Lung (tissue), 12 donors: Measurements from ENCODE around the gene ANKRD17. TPM values are rescaled to one million over a fixed set of nuclear protein-coding genes. Genes with fewer than 3 reads are reported as not detected.
"Not testable (repeated sequence)": the region's sequence is repeated elsewhere in the genome, so short reads cannot be mapped to it uniquely, and the experiment has no call there.

ENCODE experiments used
- ATAC-seq: fragments of 200-7000 bp; cut with Tn5 transposase; one replicate; pipeline ENCODE4 v1.9.1; 2020; ENCODE audit warnings: moderate number of reproducible peaks; ENCODE audit not compliant: insufficient read depth, low FRiP score
- DNase-seq, 3 donors: peaks; one replicate each; pipeline ENCODE4 v3.0.0-alpha.2; 2013 to 2017
- H3K27ac ChIP-seq, 2 donors: one replicate each; pipeline ENCODE4 v1.5.1; 2013; ENCODE audit warnings: mild to moderate bottlenecking in 2 of 2, moderate library complexity in 2 of 2, control low read depth in 1 of 2, inconsistent platforms in 1 of 2, low read depth in 1 of 2, low read length in 1 of 2
- H3K27me3 ChIP-seq, 3 donors: one replicate each; pipeline ENCODE4 v1.5.1; 2013; ENCODE audit warnings: low read length in 2 of 3; ENCODE audit not compliant: control insufficient read depth in 3 of 3, insufficient read depth in 3 of 3
- H3K36me3 ChIP-seq, 4 donors: one replicate each; pipeline ENCODE4 v1.5.1; 2013; ENCODE audit warnings: low read length in 4 of 4, mild to moderate bottlenecking in 1 of 4, moderate library complexity in 1 of 4; ENCODE audit not compliant: control insufficient read depth in 4 of 4, insufficient read depth in 4 of 4
- H3K4me1 ChIP-seq, 5 donors: one replicate each; pipeline ENCODE4 v1.5.1; 2013; ENCODE audit warnings: low read length in 5 of 5, mild to moderate bottlenecking in 2 of 5, moderate library complexity in 1 of 5; ENCODE audit not compliant: control insufficient read depth in 5 of 5, insufficient read depth in 5 of 5
- H3K4me3 ChIP-seq: one replicate; pipeline ENCODE4 v1.5.1; 2013; ENCODE audit warnings: mild to moderate bottlenecking, control low read depth, moderate library complexity
- H3K9ac ChIP-seq, 2 donors: one replicate each; pipeline ENCODE4 v1.5.1; 2013; ENCODE audit warnings: low read length in 2 of 2, control low read depth in 1 of 2; ENCODE audit not compliant: insufficient read depth in 1 of 2
- H3K9me3 ChIP-seq, 4 donors: one replicate each; pipeline ENCODE4 v1.5.1; 2013; ENCODE audit warnings: low read length in 3 of 4, mild to moderate bottlenecking in 1 of 4, moderate library complexity in 1 of 4; ENCODE audit not compliant: control insufficient read depth in 4 of 4, insufficient read depth in 3 of 4
- WGBS, 2 donors: extraction: QIAGEN DNeasy Blood & Tissue Kit; methylation state at CpG; one replicate each; pipeline ENCODE4 v1.1.7; 2013; 5-methylcytosine and 5-hydroxymethylcytosine counted together
- polyA plus RNA-seq, 2 donors: library from polyadenylated mRNA; stranded (reverse); fragments of 200-250 nt; gene quantifications; one replicate each; pipeline ENCODE4 v1.2.1, GENCODE V29; 2013
- total RNA-seq, 2 donors: library from RNA; depleted of rRNA in 1 of 2; stranded (reverse); fragments of >200 nt in 1 of 2; gene quantifications; one replicate each; pipeline ENCODE4 v1.2.1, GENCODE V29; 2014 to 2021
- TF ChIP-seq, protein P1 (sequence below): IDR thresholded peaks from 2 replicates; pipeline ENCODE4 v1.5.1; 2012; ENCODE audit warnings: mild to moderate bottlenecking; ENCODE audit errors: control extremely low read depth, extremely low read depth
- donor health status: control.
- donor health status: control.
- donor health status: Bipolar disorder and iron deficiency.
- donor health status: healthy.
- donor health status: DM: yes; HTN: yes; CAD: no.

The ANKRD17 gene
- total and polyA plus RNA-seq, 4 donors, result 7.8 to 74.4 (median 31.7) TPM

DNA sequence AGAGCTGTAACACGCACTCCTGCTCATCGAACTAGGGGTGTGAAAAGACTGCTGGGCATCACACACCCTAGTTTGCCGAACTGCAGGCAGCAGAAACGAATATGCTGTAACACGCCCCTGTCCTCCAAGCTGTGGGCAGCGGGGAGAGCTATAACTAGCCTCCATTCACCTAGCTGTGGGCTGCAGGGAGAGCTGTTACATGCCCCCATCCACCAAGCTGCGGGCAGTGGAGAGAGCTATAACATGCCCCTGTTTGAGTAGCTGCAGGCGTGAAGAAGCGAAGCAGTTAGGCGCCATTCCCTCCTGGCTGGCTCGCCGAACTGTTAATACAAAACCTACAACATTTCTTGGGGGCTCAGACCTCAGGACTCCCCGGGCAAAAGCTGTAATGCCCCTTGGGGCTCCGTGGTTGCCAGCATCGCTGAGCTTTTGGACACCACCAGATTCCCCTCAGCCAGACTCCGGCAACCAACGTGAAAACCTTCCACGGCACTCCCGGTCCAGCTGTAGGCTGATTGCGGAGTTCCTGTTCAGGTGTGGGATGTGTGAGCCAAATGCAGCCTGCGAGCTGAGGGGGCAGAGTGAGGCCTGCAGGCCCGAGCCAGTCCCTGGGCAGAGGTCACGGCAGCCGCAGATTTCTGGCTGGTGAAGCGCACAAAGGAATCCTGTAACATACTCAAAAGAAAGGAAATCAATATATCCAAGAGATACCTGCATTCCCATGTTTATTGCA, 41.1 kb upstream of the ANKRD17 start:
- Histone ChIP-seq H3K4me1 (no peaks in the 10 kb centered on the region), H3K9ac (no peak overlapping the region), H3K9me3 (peaks cover 0 to 4% (median 2%) of the 10 kb centered on the region in 4 donors), H3K36me3 (no peaks in the 10 kb centered on the region), H3K27ac (no peak overlapping the region), H3K4me3 (no peak overlapping the region), H3K27me3 (no peaks in the 10 kb centered on the region)
- TF ChIP-seq, protein P1, sequence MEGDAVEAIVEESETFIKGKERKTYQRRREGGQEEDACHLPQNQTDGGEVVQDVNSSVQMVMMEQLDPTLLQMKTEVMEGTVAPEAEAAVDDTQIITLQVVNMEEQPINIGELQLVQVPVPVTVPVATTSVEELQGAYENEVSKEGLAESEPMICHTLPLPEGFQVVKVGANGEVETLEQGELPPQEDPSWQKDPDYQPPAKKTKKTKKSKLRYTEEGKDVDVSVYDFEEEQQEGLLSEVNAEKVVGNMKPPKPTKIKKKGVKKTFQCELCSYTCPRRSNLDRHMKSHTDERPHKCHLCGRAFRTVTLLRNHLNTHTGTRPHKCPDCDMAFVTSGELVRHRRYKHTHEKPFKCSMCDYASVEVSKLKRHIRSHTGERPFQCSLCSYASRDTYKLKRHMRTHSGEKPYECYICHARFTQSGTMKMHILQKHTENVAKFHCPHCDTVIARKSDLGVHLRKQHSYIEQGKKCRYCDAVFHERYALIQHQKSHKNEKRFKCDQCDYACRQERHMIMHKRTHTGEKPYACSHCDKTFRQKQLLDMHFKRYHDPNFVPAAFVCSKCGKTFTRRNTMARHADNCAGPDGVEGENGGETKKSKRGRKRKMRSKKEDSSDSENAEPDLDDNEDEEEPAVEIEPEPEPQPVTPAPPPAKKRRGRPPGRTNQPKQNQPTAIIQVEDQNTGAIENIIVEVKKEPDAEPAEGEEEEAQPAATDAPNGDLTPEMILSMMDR, result no peak
- WGBS, 2 donors, result 94 to 95% methylated on average over 25 of the region's 25 CpGs
- ATAC-seq, result no peak
- DNase-seq, result no peak

DNA sequence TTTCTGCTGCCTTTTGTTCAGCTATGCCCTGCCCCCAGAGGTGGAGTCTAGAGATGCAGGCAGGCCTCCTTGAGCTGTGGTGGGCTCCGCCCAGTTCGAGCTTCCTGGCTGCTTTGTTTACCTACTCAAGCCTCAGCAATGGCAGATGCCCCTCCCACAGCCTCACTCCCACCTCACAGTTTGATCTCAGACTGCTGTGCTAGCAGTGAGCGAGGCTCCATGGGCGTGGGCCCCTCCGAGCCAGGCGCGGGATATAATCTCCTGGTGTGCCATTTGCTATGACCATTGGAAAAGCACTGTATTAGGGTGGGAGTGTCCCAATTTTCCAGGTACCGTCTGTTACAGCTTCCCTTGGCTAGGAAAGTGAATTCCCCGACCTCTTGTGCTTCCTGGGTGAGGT, 34.1 kb upstream of the ANKRD17 start:
- DNase-seq, result not testable (repeated sequence)

DNA sequence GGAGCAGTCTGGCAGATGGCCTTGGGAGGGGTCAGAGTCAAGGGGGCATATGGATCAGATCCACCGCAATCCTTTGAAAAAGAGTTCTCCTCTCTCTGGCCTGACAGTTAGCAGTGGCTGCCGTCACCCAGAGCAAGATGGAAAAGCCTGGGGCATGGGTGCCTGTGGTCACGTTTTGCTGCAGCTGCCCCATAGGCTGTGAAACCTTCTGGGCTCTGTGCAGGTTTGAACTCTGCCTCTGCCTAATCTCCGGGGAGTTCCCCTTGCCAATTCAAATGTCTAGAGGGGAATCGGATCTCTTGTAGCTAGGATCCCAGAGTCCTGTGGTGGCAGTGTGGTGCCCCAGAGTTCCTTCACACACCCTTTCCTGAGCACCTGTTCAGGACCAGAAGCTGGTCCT, 23.4 kb upstream of the ANKRD17 start:
- TF ChIP-seq, protein P1, result no peak
- Histone ChIP-seq H3K9ac (no peak overlapping the region), H3K4me1 (no peaks in the 10 kb centered on the region), H3K9me3 (peaks cover 0 to 4% (median 0%) of the 10 kb centered on the region in 4 donors), H3K4me3 (no peak overlapping the region), H3K36me3 (peaks cover 0 to 3% (median 2%) of the 10 kb centered on the region in 4 donors), H3K27ac (no peak overlapping the region), H3K27me3 (no peaks in the 10 kb centered on the region)
- 94 to 95% methylated on average over 5 of the region's 5 CpGs for WGBS, 2 donors
- ATAC-seq (no peak), DNase-seq (no peak)

More for the DNA sequence above, 34.1 kb upstream of the ANKRD17 start:
- H3K27ac ChIP-seq, H3K4me3 ChIP-seq, H3K36me3 ChIP-seq, ATAC-seq, H3K9ac ChIP-seq, H3K27me3 ChIP-seq, H3K4me1 ChIP-seq: not testable (repeated sequence)
- WGBS, 2 donors, result 88% methylated on average over 9 of the region's 9 CpGs
- peaks cover 0 to 11% (median 1%) of the 10 kb centered on the region in 4 donors for H3K9me3 ChIP-seq

DNA sequence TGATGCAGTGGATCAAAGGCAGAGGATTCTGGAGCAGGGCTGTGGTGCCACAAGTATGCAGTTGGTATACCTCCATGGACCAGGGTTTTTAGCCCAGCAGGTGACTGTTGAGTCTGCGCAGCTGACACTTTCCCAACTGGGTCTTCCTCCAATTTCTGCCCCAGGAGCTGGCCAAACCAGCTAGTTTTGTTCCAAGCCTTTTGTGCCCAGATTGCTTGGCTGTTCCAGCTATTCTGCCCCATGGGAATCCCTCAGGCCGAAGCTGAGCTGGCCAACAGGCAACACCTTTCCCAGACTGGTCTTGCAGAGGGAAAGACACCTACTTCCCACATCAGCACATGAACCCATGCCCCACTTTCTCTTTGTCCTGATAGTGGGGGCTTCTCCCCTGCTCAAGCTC, 22.8 kb upstream of the ANKRD17 start:
- Histone ChIP-seq H3K4me3 (no peak overlapping the region), H3K36me3 (peaks cover 0 to 4% (median 2%) of the 10 kb centered on the region in 4 donors), H3K9me3 (peaks cover 0 to 5% (median 0%) of the 10 kb centered on the region in 4 donors), H3K27ac (no peak overlapping the region), H3K9ac (no peak overlapping the region), H3K27me3 (no peaks in the 10 kb centered on the region), H3K4me1 (no peaks in the 10 kb centered on the region)
- TF ChIP-seq, protein P1, result no peak
- DNase-seq (no peak), ATAC-seq (no peak)
- WGBS, 2 donors, result 90 to 96% methylated on average over 2 of the region's 2 CpGs
